ENCODE results near the gene VSIG4. TPM values are rescaled to one million over a fixed set of nuclear protein-coding genes. Genes with fewer than 3 reads are reported as not detected.
A peak's percentile ranks its signal among the peaks of the same experiment; 100 is the strongest.

VSIG4 gene
- polyA plus RNA-seq, 1 donor from 2014 or later, result not detected

DNA sequence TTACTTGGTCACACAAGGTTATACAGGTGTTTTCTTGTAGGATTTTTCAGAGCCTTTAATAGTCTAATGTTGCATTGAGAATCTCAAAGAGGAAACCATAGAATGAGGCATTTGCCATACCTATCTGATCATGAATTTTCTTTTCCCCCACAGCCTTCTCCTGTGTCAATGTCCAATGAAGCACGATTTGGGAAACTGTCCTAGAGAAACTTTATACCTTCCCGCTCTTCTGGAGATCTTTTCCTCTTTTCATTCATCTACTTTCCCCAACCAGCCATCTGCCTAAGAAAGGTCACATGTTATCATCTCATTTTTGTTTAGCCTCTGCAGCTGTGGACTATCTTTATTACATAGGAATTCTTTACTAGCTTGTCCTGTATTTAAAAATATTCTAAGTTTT, 19.9 kb downstream of the VSIG4 start:
- H3K4me1 Mint-ChIP-seq, result peaks cover 71 to 87% (median 78%) of the 10 kb centered on the region in 3 donors

DNA sequence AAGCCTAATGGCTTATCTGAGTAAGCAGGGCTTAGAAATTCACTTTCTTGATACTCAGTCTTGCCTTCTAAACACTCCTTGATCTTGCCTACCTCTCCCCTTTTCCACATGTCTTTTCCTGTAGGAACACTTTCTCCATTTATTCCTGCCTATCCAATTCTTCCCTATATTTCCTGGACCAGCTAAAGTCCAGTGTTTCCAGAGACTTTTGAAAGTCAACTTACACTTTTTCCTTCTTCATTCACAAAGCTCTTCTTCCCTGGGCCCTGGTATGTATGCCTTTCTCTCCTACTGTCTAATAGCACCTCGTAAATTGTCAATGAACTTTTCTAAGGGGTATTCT, 20.6 kb downstream of the VSIG4 start:
- H3K4me3 Mint-ChIP-seq, result peak overlapping the region in 3 of 4 donors; percentile 4 to 82 (median 70)
- H3K9me3 Mint-ChIP-seq, result no peaks in the 10 kb centered on the region
- peaks cover 6% of the 10 kb centered on the region for H3K27me3 Mint-ChIP-seq
- H3K36me3 Mint-ChIP-seq, result peaks cover 4% of the 10 kb centered on the region
- H3K4me1 Mint-ChIP-seq, result peaks cover 71 to 87% (median 74%) of the 10 kb centered on the region in 3 donors
- peak overlapping the region in 1 of 3 donors; percentile 42 for H3K27ac Mint-ChIP-seq

More for the DNA sequence above, 19.9 kb downstream of the VSIG4 start:
- peak overlapping the region in 3 of 4 donors; percentile 70 to 83 (median 73) for H3K4me3 Mint-ChIP-seq
- H3K27ac Mint-ChIP-seq, result peak overlapping the region in 2 of 3 donors; percentile 62 to 98
- peaks cover 3% of the 10 kb centered on the region for H3K27me3 Mint-ChIP-seq
- no peaks in the 10 kb centered on the region for H3K9me3 Mint-ChIP-seq
- peaks cover 4% of the 10 kb centered on the region for H3K36me3 Mint-ChIP-seq

DNA sequence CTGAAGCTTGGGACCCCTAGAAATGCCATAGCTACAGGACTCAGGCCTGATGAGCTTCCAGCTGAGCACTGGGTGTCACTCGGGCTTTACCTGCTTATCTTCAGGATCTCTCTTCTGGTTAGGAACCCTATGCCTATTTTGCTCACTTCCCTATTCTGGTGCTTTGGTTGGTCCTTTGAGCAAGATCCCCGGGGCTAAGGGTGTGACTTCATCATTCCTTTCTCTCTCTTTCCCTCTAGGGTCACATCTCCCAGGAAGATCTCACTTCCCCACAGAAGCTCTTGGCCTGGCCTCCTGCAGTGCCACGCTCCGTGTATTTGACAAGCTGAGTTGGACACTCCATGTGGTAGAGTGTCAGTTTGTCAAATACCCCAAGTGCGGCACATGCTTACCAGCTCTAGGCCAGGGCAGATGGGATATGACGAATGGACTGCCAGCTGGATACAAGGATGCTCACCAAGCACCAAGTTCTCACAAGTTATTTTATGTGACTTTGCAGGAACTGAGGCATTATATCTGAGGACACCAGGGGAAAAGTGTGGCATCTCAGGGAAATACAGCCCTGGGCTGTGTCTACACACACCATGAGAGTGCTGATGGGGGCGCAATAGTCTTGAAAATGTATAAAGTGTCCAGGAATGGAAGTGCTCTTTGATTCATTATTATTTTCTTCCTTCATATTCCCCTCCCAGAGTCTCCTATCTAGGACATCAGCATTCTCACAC, 21.1 kb downstream of the VSIG4 start:
- Mint-ChIP-seq H3K4me3 (peak overlapping the region in 3 of 4 donors; percentile 68 to 93 (median 70)), H3K9me3 (no peaks in the 10 kb centered on the region), H3K4me1 (peaks cover 66 to 87% (median 70%) of the 10 kb centered on the region in 3 donors), H3K27ac (peak overlapping the region; percentile 27 to 90 (median 32)), H3K36me3 (peaks cover 4% of the 10 kb centered on the region), H3K27me3 (peaks cover 6% of the 10 kb centered on the region)

DNA sequence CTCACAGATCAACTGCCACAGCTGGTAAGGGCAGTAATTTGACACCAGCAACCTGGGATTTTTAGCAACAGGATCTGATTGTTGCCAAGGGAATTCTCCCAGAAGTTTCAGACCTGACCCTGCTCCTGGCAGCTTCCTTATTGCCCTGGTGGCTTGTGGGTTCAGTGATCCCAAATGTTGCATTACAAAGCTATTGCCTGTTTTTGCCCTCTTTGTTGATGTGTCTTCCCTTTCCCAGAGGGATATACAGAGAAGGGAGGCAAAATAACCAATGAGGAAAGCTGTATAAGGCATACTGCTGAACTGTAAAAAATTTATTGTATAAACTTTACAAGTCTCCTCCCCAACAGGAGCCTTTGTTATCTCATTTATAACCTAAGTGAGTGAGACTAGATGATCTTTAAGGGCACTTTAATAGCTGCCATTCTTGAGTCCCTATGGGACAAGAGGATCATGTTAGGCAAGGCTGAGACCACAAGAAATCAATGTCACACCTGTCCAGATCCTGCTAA, 22.2 kb downstream of the VSIG4 start:
- Mint-ChIP-seq H3K36me3 (peaks cover 4% of the 10 kb centered on the region), H3K27me3 (peaks cover 6% of the 10 kb centered on the region), H3K4me1 (peaks cover 67 to 88% (median 76%) of the 10 kb centered on the region in 3 donors), H3K9me3 (no peaks in the 10 kb centered on the region), H3K27ac (peak overlapping the region; percentile 33 to 90 (median 74)), H3K4me3 (peak overlapping the region; percentile 70 to 93 (median 89))

DNA sequence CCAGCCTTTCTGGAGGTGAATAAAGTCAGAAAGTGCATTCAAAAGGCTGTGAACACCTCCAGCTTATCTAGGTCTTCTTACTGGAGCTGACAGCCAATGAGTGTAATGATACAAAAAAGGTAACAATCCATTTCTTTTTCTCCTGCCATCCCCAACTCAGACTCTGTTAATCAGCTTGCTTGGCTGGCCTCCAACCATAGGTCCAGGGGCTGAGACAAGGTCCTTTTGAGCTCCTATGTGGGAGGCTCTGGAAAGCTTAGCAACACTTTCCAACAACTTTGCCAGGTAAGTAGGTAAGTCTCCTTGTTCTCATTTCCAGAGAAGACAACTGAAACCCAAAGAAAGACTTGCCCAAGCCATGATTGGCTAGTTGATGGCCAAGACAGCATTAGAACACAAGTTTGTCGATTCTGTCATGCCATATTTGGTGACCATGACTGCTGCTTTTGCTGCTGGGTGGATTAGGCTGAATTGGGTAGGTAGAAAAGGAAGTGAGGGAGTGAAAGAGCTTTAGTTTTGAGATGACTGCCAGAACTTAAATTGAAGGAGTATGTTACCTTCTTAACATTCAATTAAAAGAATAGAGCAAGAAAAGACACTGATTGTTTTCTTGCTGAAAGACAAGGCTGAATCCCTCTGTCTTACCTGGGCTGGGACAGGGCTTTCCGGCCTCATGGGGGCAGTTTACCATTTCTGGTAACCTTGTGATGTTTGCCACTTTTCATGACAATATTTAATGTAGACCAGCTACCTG, 22.8 kb downstream of the VSIG4 start:
- peak overlapping the region; percentile 70 to 93 (median 89) for H3K4me3 Mint-ChIP-seq
- peaks cover 73 to 93% (median 82%) of the 10 kb centered on the region in 3 donors for H3K4me1 Mint-ChIP-seq
- peaks cover 6% of the 10 kb centered on the region for H3K27me3 Mint-ChIP-seq
- H3K36me3 Mint-ChIP-seq, result peaks cover 4% of the 10 kb centered on the region
- no peaks in the 10 kb centered on the region for H3K9me3 Mint-ChIP-seq
- peak overlapping the region; percentile 74 to 93 (median 88) for H3K27ac Mint-ChIP-seq

DNA sequence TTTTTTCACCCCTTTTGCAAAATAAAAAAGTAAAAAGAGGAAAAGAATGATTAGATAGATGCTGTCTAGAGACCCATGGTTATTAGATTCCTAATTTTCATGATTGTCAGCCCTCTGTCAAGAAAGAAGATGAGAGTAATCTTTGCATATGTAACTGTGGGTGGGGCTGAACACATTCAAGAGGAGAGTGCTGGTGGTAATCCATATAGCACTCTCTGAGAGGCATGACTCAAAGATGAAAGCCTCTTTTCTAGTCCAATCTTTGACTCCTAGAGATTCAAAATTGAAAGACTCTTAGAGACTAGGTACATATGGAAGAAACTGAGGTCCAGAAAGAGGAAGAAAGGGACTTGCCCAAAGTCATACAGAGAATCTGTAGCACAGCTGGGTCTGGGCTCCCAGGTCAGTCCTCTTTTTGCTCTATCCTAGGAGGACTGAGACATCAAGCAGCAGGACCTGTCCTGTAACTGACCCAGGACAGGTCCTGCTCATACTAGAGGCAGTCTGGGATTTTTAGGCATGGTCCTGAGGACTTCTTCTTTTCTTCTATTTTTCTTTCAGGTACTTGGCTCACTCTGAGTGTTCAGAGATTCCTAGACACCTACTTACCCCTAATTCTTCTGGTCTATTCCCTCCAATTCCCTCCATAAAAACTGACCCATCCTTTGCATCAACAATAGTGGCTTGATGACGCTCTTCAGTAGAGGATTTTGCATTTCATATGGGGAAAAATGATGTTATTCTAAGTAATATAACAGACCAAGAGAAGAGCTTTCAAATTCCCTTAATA, 23.8 kb downstream of the VSIG4 start:
- Mint-ChIP-seq H3K27me3 (peaks cover 6% of the 10 kb centered on the region), H3K4me3 (peak overlapping the region; percentile 70 to 93 (median 89)), H3K27ac (peak overlapping the region; percentile 74 to 93 (median 88)), H3K4me1 (peaks cover 73 to 92% (median 81%) of the 10 kb centered on the region in 3 donors), H3K36me3 (peaks cover 4% of the 10 kb centered on the region), H3K9me3 (no peaks in the 10 kb centered on the region)

DNA sequence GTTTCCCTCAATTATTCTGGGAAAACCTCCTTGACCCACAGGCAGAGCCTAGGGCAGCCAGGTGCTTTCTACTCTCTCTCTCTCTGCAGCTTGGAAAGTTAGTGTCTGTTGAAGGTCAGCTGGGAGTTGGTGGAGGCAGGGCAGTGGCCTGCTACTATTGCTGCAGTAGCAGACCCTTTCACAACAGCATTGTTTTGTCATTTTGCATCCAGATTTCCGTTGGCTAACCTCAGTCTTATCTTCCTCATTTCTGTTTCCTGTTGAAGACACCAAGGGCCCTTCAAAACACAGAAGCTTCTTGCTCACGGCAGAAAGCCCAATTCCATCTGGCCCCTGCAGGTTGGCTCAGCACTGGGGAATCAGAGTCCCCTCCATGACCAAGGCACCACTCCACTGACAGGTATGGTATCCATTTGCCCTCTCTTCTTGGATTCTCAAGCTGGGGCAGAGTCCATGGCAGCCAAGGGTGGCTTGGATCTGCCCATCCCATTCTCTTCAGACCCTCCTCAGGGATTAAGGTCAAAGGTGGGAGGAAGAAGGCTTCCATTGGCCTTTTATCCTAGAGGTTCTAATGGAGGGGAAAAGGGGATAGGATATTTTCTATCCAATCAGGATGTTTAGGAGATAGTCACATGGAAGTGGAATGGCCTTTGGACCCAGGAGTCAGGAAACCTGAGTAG, 24.6 kb downstream of the VSIG4 start:
- Mint-ChIP-seq H3K36me3 (peaks cover 2% of the 10 kb centered on the region), H3K27me3 (peaks cover 6% of the 10 kb centered on the region), H3K4me3 (peak overlapping the region; percentile 70 to 93 (median 89)), H3K4me1 (peaks cover 72 to 92% (median 81%) of the 10 kb centered on the region in 3 donors), H3K27ac (peak overlapping the region; percentile 74 to 93 (median 88)), H3K9me3 (no peaks in the 10 kb centered on the region)

DNA sequence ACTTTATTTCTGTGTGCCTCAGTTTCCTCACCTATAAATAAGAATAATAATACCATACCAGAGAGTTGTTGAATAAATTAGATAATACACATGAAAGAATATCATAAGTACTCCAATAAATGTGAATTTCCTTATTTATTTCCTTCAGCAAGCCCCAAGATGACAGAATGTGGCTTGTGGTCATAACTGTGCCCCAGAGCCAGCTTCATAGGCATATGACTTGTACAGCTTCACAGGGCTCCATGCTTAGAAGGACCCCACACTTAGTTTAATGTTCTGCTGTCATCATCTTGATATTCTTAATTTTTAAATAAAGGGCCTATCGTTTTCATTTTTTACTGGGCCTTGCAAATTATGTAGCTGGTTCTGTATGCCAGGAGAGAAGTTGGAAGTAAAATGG, 25.3 kb downstream of the VSIG4 start:
- Mint-ChIP-seq H3K27me3 (peaks cover 6% of the 10 kb centered on the region), H3K9me3 (no peaks in the 10 kb centered on the region), H3K27ac (peak overlapping the region in 2 of 3 donors; percentile 74 to 88), H3K36me3 (no peaks in the 10 kb centered on the region), H3K4me3 (peak overlapping the region; percentile 70 to 93 (median 89)), H3K4me1 (peaks cover 65 to 88% (median 75%) of the 10 kb centered on the region in 3 donors)

DNA sequence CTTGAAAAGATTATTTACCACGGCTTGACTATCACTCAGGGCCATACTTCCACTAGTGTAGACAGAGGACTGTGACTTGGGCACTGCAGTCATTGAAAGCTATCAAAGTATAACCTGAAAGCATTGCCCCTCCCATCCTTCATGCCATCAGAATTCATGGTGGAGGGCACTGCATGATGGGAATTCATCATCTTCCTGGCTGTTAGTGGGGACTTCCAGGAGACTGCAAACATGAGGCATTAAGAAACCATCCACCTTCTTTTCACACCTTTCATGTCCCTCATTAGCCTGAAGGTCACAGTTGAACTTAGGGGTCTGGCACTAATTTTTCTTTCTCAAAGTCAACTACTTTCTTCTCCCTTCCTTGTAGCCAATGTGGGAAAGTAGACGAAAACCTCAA, 25.8 kb downstream of the VSIG4 start:
- H3K36me3 Mint-ChIP-seq, result no peaks in the 10 kb centered on the region
- H3K9me3 Mint-ChIP-seq, result no peaks in the 10 kb centered on the region
- H3K27me3 Mint-ChIP-seq, result peaks cover 6% of the 10 kb centered on the region
- peaks cover 66 to 84% (median 70%) of the 10 kb centered on the region in 3 donors for H3K4me1 Mint-ChIP-seq
- H3K27ac Mint-ChIP-seq, result peak overlapping the region; percentile 70 to 88 (median 86)
- peak overlapping the region in 3 of 4 donors; percentile 78 to 93 (median 79) for H3K4me3 Mint-ChIP-seq

DNA sequence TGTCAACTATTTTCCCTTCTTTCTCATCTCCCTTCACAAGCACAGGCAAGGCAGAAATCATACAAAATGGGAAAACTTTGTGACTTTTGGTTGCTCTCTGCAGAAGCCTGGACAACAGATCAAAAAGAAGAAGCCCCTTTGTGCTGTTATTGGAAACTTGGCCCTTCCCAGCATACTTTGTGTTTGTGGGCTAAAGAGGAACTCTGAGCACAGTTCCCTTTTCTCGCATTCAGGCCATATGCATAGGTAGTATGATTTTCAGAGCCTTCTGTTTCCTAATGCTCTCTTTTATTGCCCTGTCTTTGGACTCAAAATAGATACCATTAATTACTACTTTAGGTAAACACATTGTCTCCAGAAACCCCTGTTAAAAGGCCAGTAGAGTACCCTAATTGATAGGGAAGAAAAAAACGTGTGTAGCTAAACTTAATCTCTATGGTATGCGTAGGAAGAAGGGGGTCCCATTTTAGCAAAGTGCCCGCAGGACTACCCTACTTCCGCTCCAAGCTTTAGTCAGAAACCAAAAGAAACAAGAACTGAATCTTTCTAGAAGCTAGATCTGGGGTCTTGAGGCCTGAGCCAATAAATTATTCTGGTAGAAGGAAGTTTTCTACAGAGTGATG, 26.6 kb downstream of the VSIG4 start:
- peak overlapping the region; percentile 13 to 93 (median 78) for H3K4me3 Mint-ChIP-seq
- peaks cover 6% of the 10 kb centered on the region for H3K27me3 Mint-ChIP-seq
- H3K4me1 Mint-ChIP-seq, result peaks cover 60 to 77% (median 62%) of the 10 kb centered on the region in 3 donors
- H3K27ac Mint-ChIP-seq, result peak overlapping the region; percentile 70 to 88 (median 86)
- no peaks in the 10 kb centered on the region for H3K36me3 Mint-ChIP-seq
- H3K9me3 Mint-ChIP-seq, result no peaks in the 10 kb centered on the region

DNA sequence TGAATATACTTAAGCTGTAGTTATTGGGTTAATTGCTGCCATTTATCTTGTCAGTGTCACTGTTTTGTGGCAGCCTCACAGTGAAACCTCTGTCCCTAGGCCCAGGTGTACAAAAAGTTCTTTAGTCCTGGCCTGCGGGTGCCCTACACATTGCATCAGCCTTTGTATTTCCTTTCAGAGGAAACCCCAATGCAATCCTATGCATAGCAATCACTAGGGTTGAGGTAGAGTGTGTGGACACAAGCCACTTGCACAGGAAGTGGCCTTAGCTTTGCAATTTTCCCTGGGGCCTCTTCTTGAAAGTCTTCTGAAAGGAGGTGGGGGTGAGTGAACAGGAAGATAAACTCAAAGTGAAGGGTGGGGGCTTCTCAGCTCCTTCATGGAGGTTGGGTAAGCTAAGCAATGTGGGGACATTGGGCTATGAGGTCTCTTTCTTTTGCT, 27.8 kb downstream of the VSIG4 start:
- Mint-ChIP-seq H3K4me1 (peaks cover 54 to 67% (median 54%) of the 10 kb centered on the region in 3 donors), H3K36me3 (no peaks in the 10 kb centered on the region), H3K27me3 (peaks cover 6% of the 10 kb centered on the region), H3K4me3 (peak overlapping the region in 3 of 4 donors; percentile 26 to 93 (median 77)), H3K9me3 (no peaks in the 10 kb centered on the region), H3K27ac (peak overlapping the region in 2 of 3 donors; percentile 24 to 37)

DNA sequence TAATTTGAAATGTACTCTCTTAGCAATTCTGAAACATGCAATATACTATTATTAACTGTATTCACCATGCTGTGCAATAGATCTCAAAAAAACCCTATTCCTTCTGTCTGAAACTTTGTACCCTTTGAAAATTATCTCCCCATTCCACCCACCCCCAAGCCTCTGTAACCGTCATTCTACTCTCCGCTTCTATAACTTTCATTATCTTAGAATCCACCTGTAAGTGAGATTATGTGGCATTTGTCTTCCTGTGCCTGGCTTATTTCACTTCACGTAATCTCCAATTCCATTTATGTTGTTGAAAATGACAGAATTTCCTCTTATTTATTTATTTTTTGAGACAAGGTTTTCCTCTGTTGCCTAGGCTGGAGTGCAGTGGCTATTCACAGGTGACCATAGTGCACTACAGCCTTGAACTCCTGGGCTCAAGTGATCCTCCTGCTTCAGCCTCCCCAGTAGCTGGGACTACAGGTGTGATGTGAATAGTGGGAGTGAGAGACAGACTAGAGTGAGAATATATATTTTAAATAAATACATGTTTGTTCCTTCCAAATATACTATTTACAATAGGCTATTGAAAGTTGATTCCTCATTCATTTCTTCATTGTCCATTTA, 30.5 kb downstream of the VSIG4 start:
- peaks cover 53 to 64% (median 58%) of the 10 kb centered on the region in 3 donors for H3K4me1 Mint-ChIP-seq
- H3K36me3 Mint-ChIP-seq, result no peaks in the 10 kb centered on the region
- no peaks in the 10 kb centered on the region for H3K9me3 Mint-ChIP-seq
- no peaks in the 10 kb centered on the region for H3K27me3 Mint-ChIP-seq
- peak overlapping the region in 1 of 4 donors; percentile 39 for H3K4me3 Mint-ChIP-seq
- no peak overlapping the region for H3K27ac Mint-ChIP-seq

DNA sequence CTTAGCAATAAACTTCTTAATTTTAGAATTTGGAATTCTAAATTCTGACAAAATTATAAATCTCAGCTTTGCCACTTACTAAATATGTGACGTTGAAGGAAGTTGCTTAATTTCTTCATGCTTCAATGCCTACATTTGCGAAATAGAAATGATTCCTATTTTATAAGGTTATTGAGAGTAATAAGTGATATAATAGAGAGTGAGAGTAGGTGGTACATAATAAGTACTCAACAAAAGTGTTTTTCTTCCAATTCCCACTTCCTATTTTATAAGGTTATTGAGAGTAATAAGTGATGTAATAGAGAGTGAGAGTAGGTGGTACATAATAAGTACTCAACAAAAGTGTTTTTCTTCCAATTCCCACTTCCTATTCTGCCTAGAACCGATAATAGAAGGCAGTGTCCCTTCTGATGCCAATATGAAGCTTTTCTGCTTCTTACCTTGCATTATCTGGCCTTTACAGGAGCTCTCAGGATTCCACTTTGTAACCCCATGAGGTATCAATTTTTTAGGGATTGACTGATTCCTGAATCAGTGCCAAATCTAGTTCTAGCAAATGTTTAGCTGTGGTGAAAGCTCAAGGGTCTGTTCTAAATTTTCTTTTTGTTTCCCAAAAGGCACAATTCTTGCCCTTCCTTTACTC, 31.4 kb downstream of the VSIG4 start:
- Mint-ChIP-seq H3K4me3 (no peak overlapping the region), H3K36me3 (no peaks in the 10 kb centered on the region), H3K4me1 (peaks cover 54 to 60% (median 59%) of the 10 kb centered on the region in 3 donors), H3K9me3 (no peaks in the 10 kb centered on the region), H3K27me3 (no peaks in the 10 kb centered on the region), H3K27ac (no peak overlapping the region)
